Gastrocnemius medialis (tissue), 4 donors: ENCODE measurements around the gene RASGEF1C.

Experiments
- POLR2A ChIP-seq, 2 donors: fragments of 450-650 bp; IDR thresholded peaks; one replicate each; pipeline ENCODE4 v1.6.1; 2017; ENCODE audit warnings: antibody characterized with exemption in 2 of 2, mild to moderate bottlenecking in 2 of 2, moderate library complexity in 2 of 2
- TF ChIP-seq, protein P1 (sequence below), 5 experiments: fragments of 450-650 bp in 3 of 5; fragments of 200-600 bp in 2 of 5; sonication (generic) in 2 of 5; IDR thresholded peaks in 4 of 5; conservative IDR thresholded peaks in 1 of 5; 1 replicate in 4 of 5; 2 replicates in 1 of 5; pipeline ENCODE4 v1.5.1; 2016 to 2019; ENCODE audit warnings: antibody characterized with exemption in 5 of 5, mild to moderate bottlenecking in 3 of 5, moderate library complexity in 3 of 5

DNA sequence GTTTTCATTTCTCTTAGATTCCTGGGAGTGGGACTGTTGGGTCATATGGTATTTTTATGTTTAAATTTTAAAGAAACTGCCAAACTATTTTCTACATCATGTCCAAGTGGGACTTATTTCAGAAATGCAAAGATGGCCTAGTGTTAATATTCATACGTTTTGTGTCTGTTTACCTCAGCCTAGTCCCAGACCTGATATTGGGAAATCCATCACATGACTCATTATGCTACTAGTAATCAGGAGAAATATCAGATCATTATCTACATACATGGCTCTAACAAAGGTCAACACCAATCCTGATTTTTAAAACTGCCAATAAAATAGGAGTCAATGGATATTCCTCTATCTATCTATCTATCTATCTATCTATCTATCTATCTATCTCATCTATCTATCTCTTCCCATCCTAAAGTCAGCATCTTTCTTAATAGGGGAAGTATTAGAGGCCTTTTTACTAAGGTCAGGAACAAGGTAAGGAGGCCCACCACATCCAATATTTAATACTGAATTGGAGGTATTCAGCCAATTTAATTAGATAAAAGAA lies 4.7 kb downstream of the RASGEF1C start:
- no peak for TF ChIP-seq POLR2A (IDR thresholded peaks at IDR 0.05)
- TF ChIP-seq, protein P1, sequence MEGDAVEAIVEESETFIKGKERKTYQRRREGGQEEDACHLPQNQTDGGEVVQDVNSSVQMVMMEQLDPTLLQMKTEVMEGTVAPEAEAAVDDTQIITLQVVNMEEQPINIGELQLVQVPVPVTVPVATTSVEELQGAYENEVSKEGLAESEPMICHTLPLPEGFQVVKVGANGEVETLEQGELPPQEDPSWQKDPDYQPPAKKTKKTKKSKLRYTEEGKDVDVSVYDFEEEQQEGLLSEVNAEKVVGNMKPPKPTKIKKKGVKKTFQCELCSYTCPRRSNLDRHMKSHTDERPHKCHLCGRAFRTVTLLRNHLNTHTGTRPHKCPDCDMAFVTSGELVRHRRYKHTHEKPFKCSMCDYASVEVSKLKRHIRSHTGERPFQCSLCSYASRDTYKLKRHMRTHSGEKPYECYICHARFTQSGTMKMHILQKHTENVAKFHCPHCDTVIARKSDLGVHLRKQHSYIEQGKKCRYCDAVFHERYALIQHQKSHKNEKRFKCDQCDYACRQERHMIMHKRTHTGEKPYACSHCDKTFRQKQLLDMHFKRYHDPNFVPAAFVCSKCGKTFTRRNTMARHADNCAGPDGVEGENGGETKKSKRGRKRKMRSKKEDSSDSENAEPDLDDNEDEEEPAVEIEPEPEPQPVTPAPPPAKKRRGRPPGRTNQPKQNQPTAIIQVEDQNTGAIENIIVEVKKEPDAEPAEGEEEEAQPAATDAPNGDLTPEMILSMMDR (IDR thresholded peaks at IDR 0.05 in 4 of 5, conservative IDR thresholded peaks at IDR 0.05 in 1 of 5) = no peak
